SU-DHL-6 (cell line): ENCODE measurements around the gene VAMP5.
"Not testable (repeated sequence)": the region's sequence is repeated elsewhere in the genome, so short reads cannot be mapped to it uniquely, and the experiment has no call there.

Experiments used
- EZH2phosphoT487 ChIP-seq: fragments of 200-600 bp; sonication (generic), shearing (Covaris generic); conservative IDR thresholded peaks from 2 replicates; pipeline ENCODE4 v1.6.1; 2018; ENCODE audit warnings: mild to moderate bottlenecking, antibody characterized with exemption, low read length, moderate library complexity, mixed read lengths
- TF ChIP-seq, protein P1 (sequence below): fragments of 200-600 bp; sonication (generic); IDR thresholded peaks from one replicate; pipeline ENCODE4 v1.5.1; 2017; ENCODE audit warnings: antibody characterized with exemption, mild to moderate bottlenecking, low read length, moderate library complexity; ENCODE audit not compliant: insufficient read depth, poor library complexity, severe bottlenecking

DNA sequence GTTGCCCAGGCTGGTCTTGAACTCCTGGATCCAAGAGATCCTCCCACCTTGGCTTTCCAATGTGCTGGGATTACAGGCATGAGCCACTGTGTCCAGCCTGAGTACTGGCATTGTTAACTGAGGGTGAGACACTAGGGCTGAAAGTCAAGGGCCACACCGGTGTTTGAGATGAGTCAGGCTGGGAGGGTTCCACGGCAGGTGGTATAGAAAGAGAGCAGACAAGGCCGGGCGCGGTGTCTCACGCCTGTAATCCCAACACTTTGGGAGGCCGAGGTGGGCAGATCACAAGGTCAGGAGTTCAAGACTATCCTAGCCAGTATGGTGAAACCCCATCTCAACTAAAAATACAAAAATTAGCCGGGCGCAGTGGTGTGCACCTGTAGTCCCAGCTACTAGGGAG is 8.1 kb downstream of the VAMP5 start:
- TF ChIP-seq, protein P1, sequence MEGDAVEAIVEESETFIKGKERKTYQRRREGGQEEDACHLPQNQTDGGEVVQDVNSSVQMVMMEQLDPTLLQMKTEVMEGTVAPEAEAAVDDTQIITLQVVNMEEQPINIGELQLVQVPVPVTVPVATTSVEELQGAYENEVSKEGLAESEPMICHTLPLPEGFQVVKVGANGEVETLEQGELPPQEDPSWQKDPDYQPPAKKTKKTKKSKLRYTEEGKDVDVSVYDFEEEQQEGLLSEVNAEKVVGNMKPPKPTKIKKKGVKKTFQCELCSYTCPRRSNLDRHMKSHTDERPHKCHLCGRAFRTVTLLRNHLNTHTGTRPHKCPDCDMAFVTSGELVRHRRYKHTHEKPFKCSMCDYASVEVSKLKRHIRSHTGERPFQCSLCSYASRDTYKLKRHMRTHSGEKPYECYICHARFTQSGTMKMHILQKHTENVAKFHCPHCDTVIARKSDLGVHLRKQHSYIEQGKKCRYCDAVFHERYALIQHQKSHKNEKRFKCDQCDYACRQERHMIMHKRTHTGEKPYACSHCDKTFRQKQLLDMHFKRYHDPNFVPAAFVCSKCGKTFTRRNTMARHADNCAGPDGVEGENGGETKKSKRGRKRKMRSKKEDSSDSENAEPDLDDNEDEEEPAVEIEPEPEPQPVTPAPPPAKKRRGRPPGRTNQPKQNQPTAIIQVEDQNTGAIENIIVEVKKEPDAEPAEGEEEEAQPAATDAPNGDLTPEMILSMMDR = not testable (repeated sequence)
- TF ChIP-seq EZH2phosphoT487 = not testable (repeated sequence)
